NCI-H1417 treated with DMSO at 0.1 percent for 48 hours (cell line): ENCODE data around the gene TSPAN11.
"Not testable (repeated sequence)": the region's sequence is repeated elsewhere in the genome, so short reads cannot be mapped to it uniquely, and the experiment has no call there.

Experiments used
- DNase-seq: peaks from one replicate; lab custom pipeline; 2025; lab: John Stamatoyannopoulos, UW

The TSPAN11 gene

GRCh38 chr12:30926243-30927221 lies at the start of gene TSPAN11:
Gene TSPAN11, plus strand, starts transcription at chr12:30926748. Its CDS starts 27,244 bp downstream, at chr12:30953992.
- DNase-seq = peak; percentile 26

GRCh38 chr12:30877105-30877875 lies 49.3 kb upstream of the TSPAN11 start:
- peak; percentile 34 for DNase-seq

GRCh38 chr12:30878024-30878423 lies 48.5 kb upstream of the TSPAN11 start:
- no peak for DNase-seq

GRCh38 chr12:30880061-30880460 lies 46.5 kb upstream of the TSPAN11 start:
- peak; percentile 47 for DNase-seq

- no peak for DNase-seq
These were observed 45.7 kb upstream of the TSPAN11 start for GRCh38 chr12:30880813-30881212.

- no peak for DNase-seq
These were observed 43.8 kb upstream of the TSPAN11 start for GRCh38 chr12:30882706-30883105.

- DNase-seq = no peak
These were observed 41.7 kb upstream of the TSPAN11 start for GRCh38 chr12:30884799-30885198.

GRCh38 chr12:30885321-30885720 lies 41.2 kb upstream of the TSPAN11 start:
- DNase-seq = no peak

GRCh38 chr12:30887226-30887625 lies 39.3 kb upstream of the TSPAN11 start:
- no peak for DNase-seq

GRCh38 chr12:30888241-30888640 lies 38.3 kb upstream of the TSPAN11 start:
- no peak for DNase-seq

- not testable (repeated sequence) for DNase-seq
These were observed 32.0 kb upstream of the TSPAN11 start for GRCh38 chr12:30894531-30894930.

- DNase-seq = no peak
These were observed 30.1 kb upstream of the TSPAN11 start for GRCh38 chr12:30896461-30896860.

- DNase-seq = no peak
These were observed 27.7 kb upstream of the TSPAN11 start for GRCh38 chr12:30898846-30899245.

GRCh38 chr12:30900351-30900750 lies 26.2 kb upstream of the TSPAN11 start:
- no peak for DNase-seq

GRCh38 chr12:30902001-30902400 lies 24.5 kb upstream of the TSPAN11 start:
- no peak for DNase-seq

- DNase-seq = no peak
These were observed 24.0 kb upstream of the TSPAN11 start for GRCh38 chr12:30902596-30902995.

GRCh38 chr12:30905463-30906009 lies 21.0 kb upstream of the TSPAN11 start:
- DNase-seq = no peak

- no peak for DNase-seq
These were observed 18.3 kb upstream of the TSPAN11 start for GRCh38 chr12:30908076-30908721.

- no peak for DNase-seq
These were observed 17.7 kb upstream of the TSPAN11 start for GRCh38 chr12:30908722-30909348.

- DNase-seq = no peak
These were observed 17.1 kb upstream of the TSPAN11 start for GRCh38 chr12:30909349-30910037.

GRCh38 chr12:30910038-30910350 lies 16.6 kb upstream of the TSPAN11 start:
- DNase-seq = no peak
